Tibial nerve (tissue), 3 donors: ENCODE data around the gene TCP11L2.

Experiments used
- POLR2A ChIP-seq, 2 donors: fragments of 450-650 bp; IDR thresholded peaks; one replicate each; pipeline ENCODE4 v1.6.1; 2017; ENCODE audit warnings: antibody characterized with exemption in 2 of 2, mild to moderate bottlenecking in 2 of 2, moderate library complexity in 2 of 2
- TF ChIP-seq, protein P1 (sequence below), 5 experiments: fragments of 200-600 bp in 3 of 5; fragments of 450-650 bp in 2 of 5; sonication (generic) in 3 of 5; IDR thresholded peaks; one replicate each; pipeline ENCODE4 v1.5.1; 2016 to 2019; ENCODE audit warnings: antibody characterized with exemption in 5 of 5, mild to moderate bottlenecking in 3 of 5, moderate library complexity in 2 of 5

- TF ChIP-seq, protein P1, sequence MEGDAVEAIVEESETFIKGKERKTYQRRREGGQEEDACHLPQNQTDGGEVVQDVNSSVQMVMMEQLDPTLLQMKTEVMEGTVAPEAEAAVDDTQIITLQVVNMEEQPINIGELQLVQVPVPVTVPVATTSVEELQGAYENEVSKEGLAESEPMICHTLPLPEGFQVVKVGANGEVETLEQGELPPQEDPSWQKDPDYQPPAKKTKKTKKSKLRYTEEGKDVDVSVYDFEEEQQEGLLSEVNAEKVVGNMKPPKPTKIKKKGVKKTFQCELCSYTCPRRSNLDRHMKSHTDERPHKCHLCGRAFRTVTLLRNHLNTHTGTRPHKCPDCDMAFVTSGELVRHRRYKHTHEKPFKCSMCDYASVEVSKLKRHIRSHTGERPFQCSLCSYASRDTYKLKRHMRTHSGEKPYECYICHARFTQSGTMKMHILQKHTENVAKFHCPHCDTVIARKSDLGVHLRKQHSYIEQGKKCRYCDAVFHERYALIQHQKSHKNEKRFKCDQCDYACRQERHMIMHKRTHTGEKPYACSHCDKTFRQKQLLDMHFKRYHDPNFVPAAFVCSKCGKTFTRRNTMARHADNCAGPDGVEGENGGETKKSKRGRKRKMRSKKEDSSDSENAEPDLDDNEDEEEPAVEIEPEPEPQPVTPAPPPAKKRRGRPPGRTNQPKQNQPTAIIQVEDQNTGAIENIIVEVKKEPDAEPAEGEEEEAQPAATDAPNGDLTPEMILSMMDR (IDR thresholded peaks at IDR 0.05): peak; percentile 83 to 94 (median 90)
- TF ChIP-seq POLR2A (IDR thresholded peaks at IDR 0.05): peak; percentile 64 to 74
Measured at GRCh38 chr12:106357549-106358395, 55.2 kb downstream of the TCP11L2 start, which contains the start of gene POLR3B.
